ENCODE data around the gene OCA2. TPM values are rescaled to one million over a fixed set of nuclear protein-coding genes. Genes with fewer than 3 reads are reported as not detected.

The OCA2 gene
- total RNA-seq, 4 donors from 2014 or later, result 0.17 to 1.2 (median 0.24) TPM

- 92% methylated on average over 21 of the region's 28 CpGs for WGBS
- intact Hi-C loops (cut with DNase I), result no loop called here
- no peaks in the 10 kb centered on the region for H3K27me3 ChIP-seq
- no peak for TF ChIP-seq POLR2A (IDR thresholded peaks at IDR 0.05; ENCODE audit: low read depth)
- no peaks in the 10 kb centered on the region for H3K36me3 ChIP-seq
- no peaks in the 10 kb centered on the region for H3K9me3 ChIP-seq
- no peak overlapping the region for H3K4me3 ChIP-seq
- peak; percentile 79 for DNase-seq (ENCODE audit: extremely low spot score)
- H3K27ac ChIP-seq (replicated peaks in 1 of 4), result no peak overlapping the region
- no peaks in the 10 kb centered on the region for H3K4me1 ChIP-seq
These were observed 267.5 kb downstream of the OCA2 start for GRCh38 chr15:27831384-27832236.

DNA sequence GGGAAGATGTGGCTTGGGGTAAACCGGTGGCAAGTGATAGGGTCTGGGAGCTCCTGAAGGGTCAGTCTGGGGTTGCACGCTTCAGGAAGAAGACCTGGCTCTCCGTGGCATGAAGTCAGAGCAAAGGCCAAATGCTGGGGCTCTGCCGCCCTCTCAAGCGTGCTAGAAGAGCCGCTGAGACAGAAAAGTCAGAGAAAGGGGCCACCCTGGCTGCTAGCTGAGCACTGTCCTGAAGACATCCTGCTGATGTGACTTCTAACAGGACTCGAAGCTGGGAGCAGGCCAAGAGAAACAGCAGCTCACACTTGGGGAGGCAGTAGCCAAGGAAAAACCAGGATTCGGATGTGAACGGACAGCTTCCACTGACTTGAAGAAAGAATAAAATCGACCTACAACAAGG is 270.4 kb downstream of the OCA2 start:
- 61% methylated on average over 10 of the region's 10 CpGs for WGBS
- H3K27me3 ChIP-seq, result no peaks in the 10 kb centered on the region
- H3K9me3 ChIP-seq, result no peaks in the 10 kb centered on the region
- H3K4me1 ChIP-seq, result no peaks in the 10 kb centered on the region
- no peak for TF ChIP-seq EP300 (IDR thresholded peaks at IDR 0.05)
- TF ChIP-seq, protein P1, sequence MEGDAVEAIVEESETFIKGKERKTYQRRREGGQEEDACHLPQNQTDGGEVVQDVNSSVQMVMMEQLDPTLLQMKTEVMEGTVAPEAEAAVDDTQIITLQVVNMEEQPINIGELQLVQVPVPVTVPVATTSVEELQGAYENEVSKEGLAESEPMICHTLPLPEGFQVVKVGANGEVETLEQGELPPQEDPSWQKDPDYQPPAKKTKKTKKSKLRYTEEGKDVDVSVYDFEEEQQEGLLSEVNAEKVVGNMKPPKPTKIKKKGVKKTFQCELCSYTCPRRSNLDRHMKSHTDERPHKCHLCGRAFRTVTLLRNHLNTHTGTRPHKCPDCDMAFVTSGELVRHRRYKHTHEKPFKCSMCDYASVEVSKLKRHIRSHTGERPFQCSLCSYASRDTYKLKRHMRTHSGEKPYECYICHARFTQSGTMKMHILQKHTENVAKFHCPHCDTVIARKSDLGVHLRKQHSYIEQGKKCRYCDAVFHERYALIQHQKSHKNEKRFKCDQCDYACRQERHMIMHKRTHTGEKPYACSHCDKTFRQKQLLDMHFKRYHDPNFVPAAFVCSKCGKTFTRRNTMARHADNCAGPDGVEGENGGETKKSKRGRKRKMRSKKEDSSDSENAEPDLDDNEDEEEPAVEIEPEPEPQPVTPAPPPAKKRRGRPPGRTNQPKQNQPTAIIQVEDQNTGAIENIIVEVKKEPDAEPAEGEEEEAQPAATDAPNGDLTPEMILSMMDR (IDR thresholded peaks at IDR 0.05), result no peak
- TF ChIP-seq POLR2A (IDR thresholded peaks at IDR 0.05; ENCODE audit: low read depth), result no peak
- no peak for TF ChIP-seq POLR2AphosphoS5 (IDR thresholded peaks at IDR 0.05)
- no peaks in the 10 kb centered on the region for H3K36me3 ChIP-seq
- H3K27ac ChIP-seq (replicated peaks in 1 of 4), result no peak overlapping the region
- intact Hi-C loops (cut with DNase I), result no loop called here
- DNase-seq (ENCODE audit: extremely low spot score), result peak; percentile 75
- no peak overlapping the region for H3K4me3 ChIP-seq

GRCh38 chr15:27826902-27827714 is 272.0 kb downstream of the OCA2 start:
- TF ChIP-seq POLR2A (IDR thresholded peaks at IDR 0.05; ENCODE audit: low read depth), result no peak
- no peak for TF ChIP-seq POLR2AphosphoS5 (IDR thresholded peaks at IDR 0.05)
- TF ChIP-seq, protein P1 (IDR thresholded peaks at IDR 0.05), result no peak
- no peak for TF ChIP-seq EP300 (IDR thresholded peaks at IDR 0.05)
- H3K36me3 ChIP-seq, result no peaks in the 10 kb centered on the region
- H3K27me3 ChIP-seq, result no peaks in the 10 kb centered on the region
- H3K9me3 ChIP-seq, result no peaks in the 10 kb centered on the region
- intact Hi-C loops (cut with DNase I), result no loop called here
- no peak overlapping the region for H3K4me3 ChIP-seq
- peak; percentile 80 for DNase-seq (ENCODE audit: extremely low spot score)
- WGBS, result 36% methylated on average over 15 of the region's 15 CpGs
- no peak overlapping the region for H3K27ac ChIP-seq (replicated peaks in 1 of 4)
- H3K4me1 ChIP-seq, result no peaks in the 10 kb centered on the region

DNA sequence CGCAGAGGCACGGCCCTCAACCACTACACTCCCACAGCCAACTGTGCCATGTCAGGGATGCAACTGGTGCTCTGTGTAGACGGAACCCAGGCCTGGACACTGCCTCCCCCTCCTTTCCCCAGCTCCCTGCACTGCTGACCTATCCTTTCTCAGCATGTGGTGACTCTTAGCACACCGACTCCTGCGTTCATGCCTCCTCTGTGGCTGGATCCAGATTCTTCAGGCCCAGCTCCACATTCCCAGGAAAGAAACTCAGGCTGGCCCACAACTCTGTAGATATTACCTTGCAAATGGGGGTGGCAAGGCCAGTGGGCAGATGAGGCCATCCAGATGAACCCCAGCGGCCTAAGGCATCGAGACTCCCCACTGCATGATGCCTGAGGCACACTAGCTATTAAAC is 272.7 kb downstream of the OCA2 start:
- DNase-seq (ENCODE audit: extremely low spot score), result peak; percentile 87
- no peak for TF ChIP-seq POLR2A (IDR thresholded peaks at IDR 0.05; ENCODE audit: low read depth)
- TF ChIP-seq, protein P1 (IDR thresholded peaks at IDR 0.05), result no peak
- TF ChIP-seq EP300 (IDR thresholded peaks at IDR 0.05), result no peak
- no peak for TF ChIP-seq POLR2AphosphoS5 (IDR thresholded peaks at IDR 0.05)
- no peaks in the 10 kb centered on the region for H3K27me3 ChIP-seq
- H3K36me3 ChIP-seq, result no peaks in the 10 kb centered on the region
- 85% methylated on average over 4 of the region's 7 CpGs for WGBS
- no peaks in the 10 kb centered on the region for H3K4me1 ChIP-seq
- H3K9me3 ChIP-seq, result no peaks in the 10 kb centered on the region
- no peak overlapping the region for H3K27ac ChIP-seq (replicated peaks in 1 of 4)
- H3K4me3 ChIP-seq, result no peak overlapping the region
- intact Hi-C loops (cut with DNase I), result no loop called here

DNA sequence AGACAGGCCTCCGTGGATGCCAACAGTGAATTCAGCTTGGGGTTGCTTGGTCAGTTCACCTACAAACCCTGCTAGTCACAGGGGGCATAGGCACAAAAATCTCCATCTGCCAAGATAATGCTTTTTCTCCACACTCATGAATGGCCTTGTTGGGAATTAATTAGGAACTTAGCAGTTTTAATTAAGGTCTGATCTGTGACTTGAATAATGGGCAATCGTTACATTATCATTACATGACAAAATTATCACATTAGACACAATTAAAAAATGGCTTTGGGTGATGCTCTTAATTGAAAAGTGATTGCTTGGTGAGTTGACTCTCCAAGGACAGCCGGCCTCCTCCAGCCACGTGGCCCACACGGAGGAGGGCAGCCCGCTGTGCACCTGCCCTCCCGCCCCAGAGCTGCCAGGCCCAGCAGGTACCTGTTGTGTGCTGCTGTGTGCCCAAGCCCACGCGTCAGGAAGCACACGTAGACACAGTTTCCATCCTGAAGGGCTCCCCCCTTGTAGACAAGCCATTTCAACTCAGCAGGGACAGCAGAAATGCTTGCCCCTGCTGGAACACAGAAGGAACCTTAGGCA is 274.2 kb downstream of the OCA2 start:
- Histone ChIP-seq H3K4me3 (no peak overlapping the region), H3K9me3 (no peaks in the 10 kb centered on the region), H3K27ac (replicated peaks in 1 of 4) (no peak overlapping the region), H3K36me3 (no peaks in the 10 kb centered on the region), H3K27me3 (no peaks in the 10 kb centered on the region), H3K4me1 (no peaks in the 10 kb centered on the region)
- intact Hi-C loops (cut with DNase I), result no loop called here
- WGBS, result 85% methylated on average over 10 of the region's 10 CpGs
- TF ChIP-seq POLR2AphosphoS5 (IDR thresholded peaks at IDR 0.05), result no peak
- TF ChIP-seq, protein P1 (IDR thresholded peaks at IDR 0.05), result no peak
- TF ChIP-seq EP300 (IDR thresholded peaks at IDR 0.05), result no peak
- no peak for TF ChIP-seq POLR2A (IDR thresholded peaks at IDR 0.05; ENCODE audit: low read depth)
- DNase-seq (ENCODE audit: extremely low spot score), result peak; percentile 70
